Nephron (organoid): ENCODE data around the gene CEBPG.

Experiments
- H3K27ac Mint-ChIP-seq, 3 experiments: 2 replicates each; pipeline ENCODE4 v1.8.0; 2020; ENCODE audit warnings: mixed read lengths in 3 of 3, mild to moderate bottlenecking in 2 of 3, moderate library complexity in 1 of 3
- H3K27me3 Mint-ChIP-seq: 2 replicates; pipeline ENCODE4 v1.8.0; 2021; ENCODE audit warnings: low read depth, mild to moderate bottlenecking, moderate library complexity, mixed read lengths
- H3K36me3 Mint-ChIP-seq: 2 replicates; pipeline ENCODE4 v1.8.0; 2020; ENCODE audit warnings: low read depth, mixed read lengths
- H3K4me1 Mint-ChIP-seq: 2 replicates; pipeline ENCODE4 v1.8.0; 2020; ENCODE audit warnings: mixed read lengths
- H3K4me3 Mint-ChIP-seq, 3 experiments: 2 replicates each; pipeline ENCODE4 v1.8.0; 2020; ENCODE audit warnings: mild to moderate bottlenecking in 3 of 3, mixed read lengths in 3 of 3, moderate library complexity in 2 of 3
- H3K9me3 Mint-ChIP-seq: 2 replicates; pipeline ENCODE4 v1.8.0; 2020; ENCODE audit warnings: mixed read lengths
- TF ChIP-seq, protein P1 (sequence below), 3 experiments: fragments of 200-600 bp; sonication (generic); IDR thresholded peaks; one replicate each; pipeline ENCODE4 v1.5.0; 2021; ENCODE audit warnings: antibody characterized with exemption in 3 of 3; ENCODE audit not compliant: unreplicated experiment in 3 of 3

CEBPG gene

DNA sequence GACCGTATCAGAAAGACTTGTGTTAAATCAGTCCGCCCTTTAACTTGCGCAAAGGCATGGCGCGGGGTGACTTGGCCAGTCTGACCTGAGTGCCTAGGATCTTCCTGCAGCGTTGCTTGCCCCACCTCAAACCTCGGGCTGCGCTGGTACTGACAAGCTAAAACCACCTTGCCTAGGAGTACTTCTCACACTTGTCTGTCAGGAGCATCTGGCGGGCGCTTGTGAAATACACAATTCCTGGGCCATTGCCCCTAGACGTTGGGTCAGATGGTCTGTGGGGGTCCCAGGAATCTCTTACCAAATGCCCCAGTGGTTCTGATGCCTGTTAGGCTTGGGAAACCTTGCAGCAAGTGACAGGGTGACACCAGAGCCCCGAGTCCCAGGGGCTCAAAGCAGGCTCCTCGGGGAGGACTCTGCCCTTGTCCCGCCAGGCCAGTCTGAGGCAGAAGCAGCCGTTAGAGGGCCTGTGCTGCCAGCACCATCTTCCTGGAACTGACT lies 12.9 kb downstream of the CEBPG start:
- Mint-ChIP-seq H3K36me3 (peaks cover 7% of the 10 kb centered on the region), H3K27me3 (no peaks in the 10 kb centered on the region), H3K4me3 (no peak overlapping the region), H3K27ac (no peak overlapping the region), H3K4me1 (peaks cover 11% of the 10 kb centered on the region), H3K9me3 (no peaks in the 10 kb centered on the region)
- TF ChIP-seq, protein P1, sequence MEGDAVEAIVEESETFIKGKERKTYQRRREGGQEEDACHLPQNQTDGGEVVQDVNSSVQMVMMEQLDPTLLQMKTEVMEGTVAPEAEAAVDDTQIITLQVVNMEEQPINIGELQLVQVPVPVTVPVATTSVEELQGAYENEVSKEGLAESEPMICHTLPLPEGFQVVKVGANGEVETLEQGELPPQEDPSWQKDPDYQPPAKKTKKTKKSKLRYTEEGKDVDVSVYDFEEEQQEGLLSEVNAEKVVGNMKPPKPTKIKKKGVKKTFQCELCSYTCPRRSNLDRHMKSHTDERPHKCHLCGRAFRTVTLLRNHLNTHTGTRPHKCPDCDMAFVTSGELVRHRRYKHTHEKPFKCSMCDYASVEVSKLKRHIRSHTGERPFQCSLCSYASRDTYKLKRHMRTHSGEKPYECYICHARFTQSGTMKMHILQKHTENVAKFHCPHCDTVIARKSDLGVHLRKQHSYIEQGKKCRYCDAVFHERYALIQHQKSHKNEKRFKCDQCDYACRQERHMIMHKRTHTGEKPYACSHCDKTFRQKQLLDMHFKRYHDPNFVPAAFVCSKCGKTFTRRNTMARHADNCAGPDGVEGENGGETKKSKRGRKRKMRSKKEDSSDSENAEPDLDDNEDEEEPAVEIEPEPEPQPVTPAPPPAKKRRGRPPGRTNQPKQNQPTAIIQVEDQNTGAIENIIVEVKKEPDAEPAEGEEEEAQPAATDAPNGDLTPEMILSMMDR (IDR thresholded peaks at IDR 0.05; ENCODE audit: unreplicated experiment in 3 of 3) = no peak

- peaks cover 11% of the 10 kb centered on the region for H3K4me1 Mint-ChIP-seq
- TF ChIP-seq, protein P1 (IDR thresholded peaks at IDR 0.05; ENCODE audit: unreplicated experiment in 3 of 3) = no peak
- no peaks in the 10 kb centered on the region for H3K9me3 Mint-ChIP-seq
- no peak overlapping the region for H3K4me3 Mint-ChIP-seq
- no peaks in the 10 kb centered on the region for H3K27me3 Mint-ChIP-seq
- H3K27ac Mint-ChIP-seq = no peak overlapping the region
- H3K36me3 Mint-ChIP-seq = peaks cover 4% of the 10 kb centered on the region
Measured at GRCh38 chr19:33387351-33388230, 14.1 kb downstream of the CEBPG start.

DNA sequence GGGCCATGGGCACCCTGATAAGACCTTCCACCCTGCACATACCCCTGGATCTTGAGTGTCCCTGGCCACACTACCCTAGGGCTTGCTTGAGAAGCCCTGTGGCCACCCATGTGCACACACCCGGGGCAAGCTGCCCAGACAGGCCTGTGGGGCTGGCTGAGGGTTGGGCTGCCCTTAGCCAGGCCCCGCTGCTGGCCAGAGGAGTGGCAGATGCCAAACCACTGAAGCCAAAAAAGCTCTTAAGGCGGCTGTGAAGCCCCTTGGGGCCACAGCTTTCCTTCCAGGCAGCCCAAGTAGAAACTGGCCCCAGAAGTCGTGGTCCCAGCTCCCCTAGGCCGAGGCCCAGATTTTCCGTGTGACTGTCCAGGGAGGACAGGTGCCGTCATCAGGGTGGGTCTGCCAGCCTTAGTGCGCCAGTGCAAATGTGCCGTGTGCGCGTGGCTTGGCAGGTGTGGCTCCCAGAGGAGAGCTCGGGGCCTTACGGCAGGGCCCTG lies 14.8 kb downstream of the CEBPG start:
- peaks cover 4% of the 10 kb centered on the region for H3K36me3 Mint-ChIP-seq
- no peaks in the 10 kb centered on the region for H3K27me3 Mint-ChIP-seq
- TF ChIP-seq, protein P1 (IDR thresholded peaks at IDR 0.05; ENCODE audit: unreplicated experiment in 3 of 3) = no peak
- no peak overlapping the region for H3K27ac Mint-ChIP-seq
- H3K4me1 Mint-ChIP-seq = peaks cover 11% of the 10 kb centered on the region
- no peaks in the 10 kb centered on the region for H3K9me3 Mint-ChIP-seq
- H3K4me3 Mint-ChIP-seq = no peak overlapping the region

DNA sequence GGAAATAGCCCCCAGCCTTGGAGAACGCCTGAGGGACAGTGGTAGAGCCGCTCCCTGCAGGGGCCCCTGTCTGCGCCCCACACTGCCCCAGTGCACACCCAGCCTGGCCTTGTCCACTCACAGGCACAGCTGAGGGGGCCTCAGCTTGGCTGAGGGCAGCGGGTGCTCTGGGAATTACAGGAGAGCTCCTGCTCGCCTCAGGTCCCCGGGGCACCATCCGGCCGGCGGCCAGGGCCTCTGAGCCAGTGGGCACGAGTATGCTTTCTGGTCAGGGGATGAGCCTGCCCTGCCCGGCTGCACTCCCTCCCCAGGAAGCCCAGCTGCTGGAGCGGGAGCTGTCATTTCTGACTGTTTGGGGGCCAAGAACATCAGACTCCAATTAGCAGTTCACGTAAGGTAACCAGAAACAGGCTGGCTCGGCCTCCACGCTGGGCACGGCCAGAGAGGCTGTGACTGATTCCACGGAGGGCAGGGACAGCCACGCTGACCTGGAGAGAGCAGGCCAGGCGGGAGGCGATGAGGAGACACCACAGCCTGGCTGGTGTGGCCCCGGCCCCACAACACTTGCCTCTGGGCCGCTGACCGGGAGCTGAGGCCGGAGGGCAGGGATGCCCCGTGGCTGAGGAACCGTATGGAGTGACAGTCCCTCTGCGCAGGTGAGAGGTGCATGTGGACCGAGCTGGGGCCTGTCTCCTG lies 15.4 kb downstream of the CEBPG start:
- H3K4me3 Mint-ChIP-seq = no peak overlapping the region
- no peaks in the 10 kb centered on the region for H3K27me3 Mint-ChIP-seq
- TF ChIP-seq, protein P1 (IDR thresholded peaks at IDR 0.05; ENCODE audit: unreplicated experiment in 3 of 3) = no peak
- peak overlapping the region in 1 of 3 experiments; percentile 65 for H3K27ac Mint-ChIP-seq
- H3K4me1 Mint-ChIP-seq = peaks cover 16% of the 10 kb centered on the region
- no peaks in the 10 kb centered on the region for H3K9me3 Mint-ChIP-seq
- H3K36me3 Mint-ChIP-seq = peaks cover 4% of the 10 kb centered on the region

DNA sequence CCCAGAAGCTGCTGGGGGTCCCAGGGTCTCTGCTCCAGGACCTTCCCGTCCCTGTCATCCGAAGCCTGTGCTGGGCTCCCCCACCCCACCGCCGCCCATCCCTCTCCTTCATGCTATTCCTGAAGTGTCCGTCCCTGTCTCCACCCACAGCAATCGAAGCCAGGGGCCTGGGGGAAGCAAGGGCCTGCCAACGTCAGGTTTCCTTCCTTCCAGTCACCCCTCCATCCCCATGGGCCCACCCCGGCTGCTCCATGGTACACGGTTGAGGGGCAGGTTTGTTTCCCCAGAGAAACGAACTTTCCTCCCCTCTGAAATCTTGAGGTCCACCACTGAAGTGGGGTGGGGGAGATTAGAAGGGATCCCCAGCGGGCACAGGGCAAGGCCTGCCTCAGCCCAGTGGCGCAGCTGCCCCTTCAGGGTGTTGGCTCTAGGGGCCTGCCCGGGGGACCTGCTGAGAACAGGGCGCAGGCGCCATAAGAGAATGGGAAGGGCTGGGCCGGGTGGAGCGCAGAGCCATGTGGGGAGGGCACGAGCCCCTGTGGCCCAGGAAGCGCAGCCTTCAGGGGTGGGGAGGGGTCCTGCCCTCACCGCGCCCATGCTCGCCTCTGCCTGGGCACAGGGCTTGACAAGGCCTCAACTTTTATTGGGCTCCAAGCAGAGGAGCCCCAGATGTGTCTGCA lies 16.1 kb downstream of the CEBPG start:
- Mint-ChIP-seq H3K9me3 (no peaks in the 10 kb centered on the region), H3K36me3 (peaks cover 4% of the 10 kb centered on the region), H3K27me3 (no peaks in the 10 kb centered on the region)

More for the DNA sequence above, 16.1 kb downstream of the CEBPG start:
- Mint-ChIP-seq H3K4me1 (peaks cover 18% of the 10 kb centered on the region), H3K27ac (peak overlapping the region in 2 of 3 experiments; percentile 90 to 92), H3K4me3 (no peak overlapping the region)
- TF ChIP-seq, protein P1 (IDR thresholded peaks at IDR 0.05; ENCODE audit: unreplicated experiment in 3 of 3) = no peak
